CD14-positive monocyte (primary cell): ENCODE measurements around the gene DENND10. TPM values are rescaled to one million over a fixed set of nuclear protein-coding genes. Genes with fewer than 3 reads are reported as not detected.
A peak's percentile ranks its signal among the peaks of the same experiment; 100 is the strongest.

ENCODE experiments used
- DNase-seq, 3 donors: peaks; one replicate each; pipeline ENCODE4 v3.0.0-alpha.2; 2011 to 2022
- H2AFZ ChIP-seq: 2 replicates; pipeline ENCODE4 v1.6.0; 2012; ENCODE audit warnings: mild to moderate bottlenecking, low read depth, low read length, inconsistent platforms; ENCODE audit not compliant: insufficient read depth, poor library complexity, severe bottlenecking
- H3K27ac ChIP-seq, 2 donors: 1 replicate in 1 of 2; 2 replicates in 1 of 2; pipeline ENCODE4 v1.5.1; 2012 to 2013; ENCODE audit warnings: low read length in 2 of 2, control low read depth in 1 of 2, inconsistent platforms in 1 of 2, low read depth in 1 of 2, mild to moderate bottlenecking in 1 of 2
- H3K27me3 ChIP-seq, 2 donors: one replicate each; pipeline versions ENCODE4 v1.6.0 to v1.6.1; 2011 to 2013; ENCODE audit warnings: low read length in 2 of 2; ENCODE audit not compliant: control insufficient read depth in 2 of 2, insufficient read depth in 2 of 2
- H3K36me3 ChIP-seq, 2 donors: replicated peaks in 1 of 2; 1 replicate in 1 of 2; 2 replicates in 1 of 2; pipeline versions ENCODE4 v1.5.1 to v1.6.1; 2012 to 2013; ENCODE audit warnings: low read length in 2 of 2, control low read depth in 1 of 2, inconsistent platforms in 1 of 2, mild to moderate bottlenecking in 1 of 2; ENCODE audit not compliant: insufficient read depth in 2 of 2, control insufficient read depth in 1 of 2
- H3K4me1 ChIP-seq, 2 donors: 1 replicate in 1 of 2; 2 replicates in 1 of 2; pipeline versions ENCODE4 v1.5.1 to v1.6.1; 2012 to 2013; ENCODE audit warnings: low read length in 2 of 2, control low read depth in 1 of 2, inconsistent platforms in 1 of 2, mild to moderate bottlenecking in 1 of 2, moderate library complexity in 1 of 2; ENCODE audit not compliant: insufficient read depth in 2 of 2, control insufficient read depth in 1 of 2
- H3K4me2 ChIP-seq: replicated peaks from 2 replicates; pipeline ENCODE3; 2012; ENCODE audit warnings: low read length, moderate library complexity, mild to moderate bottlenecking; ENCODE audit not compliant: poor library complexity, severe bottlenecking; ENCODE audit errors: extremely low read depth
- H3K4me3 ChIP-seq, 3 experiments: fragments of 200-600 bp in 1 of 3; sonication (generic) in 1 of 3; replicated peaks in 1 of 3; 1 replicate in 2 of 3; 2 replicates in 1 of 3; pipeline ENCODE4 v1.5.1; 2011 to 2013; ENCODE audit warnings: low read length in 3 of 3, mild to moderate bottlenecking in 3 of 3, control low read depth in 2 of 3, low read depth in 2 of 3, inconsistent platforms in 1 of 3, moderate library complexity in 1 of 3
- H3K79me2 ChIP-seq: 2 replicates; pipeline ENCODE4 v1.6.0; 2012; ENCODE audit warnings: mild to moderate bottlenecking, control low read depth, inconsistent platforms, low read length, moderate library complexity; ENCODE audit not compliant: insufficient read depth
- H3K9ac ChIP-seq: 2 replicates; pipeline ENCODE4 v1.6.0; 2017; ENCODE audit warnings: low read length, mild to moderate bottlenecking; ENCODE audit not compliant: insufficient read depth, poor library complexity, severe bottlenecking
- H3K9me3 ChIP-seq, 2 donors: replicated peaks in 1 of 2; 1 replicate in 1 of 2; 2 replicates in 1 of 2; pipeline versions ENCODE4 v1.5.1 to v1.6.1; 2012 to 2013; ENCODE audit warnings: low read length in 2 of 2, control low read depth in 1 of 2; ENCODE audit not compliant: control insufficient read depth in 1 of 2, insufficient read depth in 1 of 2
- H4K20me1 ChIP-seq: 2 replicates; pipeline ENCODE4 v1.6.0; 2012; ENCODE audit warnings: mild to moderate bottlenecking, low read length, control low read depth, moderate library complexity; ENCODE audit not compliant: insufficient read depth
- H3K27ac Mint-ChIP-seq, 7 donors: one replicate each; pipeline ENCODE4 v1.8.0; 2020; ENCODE audit warnings: mild to moderate bottlenecking in 7 of 7, mixed read lengths in 7 of 7, moderate library complexity in 6 of 7, inconsistent platforms in 2 of 7
- H3K27me3 Mint-ChIP-seq, 3 donors: one replicate each; pipeline ENCODE4 v1.8.0; 2021 to 2022; ENCODE audit warnings: low read depth in 3 of 3, mild to moderate bottlenecking in 3 of 3, mixed read lengths in 3 of 3, moderate library complexity in 3 of 3, inconsistent platforms in 1 of 3
- H3K36me3 Mint-ChIP-seq, 2 donors: one replicate each; pipeline ENCODE4 v1.8.0; 2020; ENCODE audit warnings: mixed read lengths in 2 of 2, inconsistent platforms in 1 of 2, mild to moderate bottlenecking in 1 of 2
- H3K4me1 Mint-ChIP-seq: one replicate; pipeline ENCODE4 v1.8.0; 2020; ENCODE audit warnings: mild to moderate bottlenecking, mixed read lengths
- H3K4me3 Mint-ChIP-seq, 2 donors: one replicate each; pipeline ENCODE4 v1.8.0; 2020; ENCODE audit warnings: mild to moderate bottlenecking in 2 of 2, mixed read lengths in 2 of 2, moderate library complexity in 1 of 2
- H3K9me3 Mint-ChIP-seq, 7 donors: one replicate each; pipeline ENCODE4 v1.8.0; 2020 to 2022; ENCODE audit warnings: mixed read lengths in 7 of 7, mild to moderate bottlenecking in 6 of 7, moderate library complexity in 6 of 7, inconsistent platforms in 2 of 7
- CTCF ChIP-seq: fragments of 200-600 bp; IDR thresholded peaks from one replicate; pipeline ENCODE4 v1.8.0; 2022; ENCODE audit warnings: antibody characterized with exemption, mild to moderate bottlenecking
- WGBS: methylation state at CpG from one replicate; pipeline ENCODE4 v1.1.5; 2013; ENCODE audit warnings: missing lambda C conversion rate; ENCODE audit not compliant: insufficient coverage; 5-methylcytosine and 5-hydroxymethylcytosine counted together
- intact Hi-C, 2 donors: fragments of 100-400 bp; cut with micrococcal nuclease; formaldehyde crosslinking; loops; one replicate each; pipeline versions ENCODE4 v1.15.0 to v1.15.1; 2023
- polyA plus RNA-seq, 3 donors: library from polyadenylated mRNA; depleted of rRNA in 1 of 3; unstranded in 2 of 3; stranded (reverse) in 1 of 3; fragments of 300-500 nt in 2 of 3; fragments of >200 nt in 1 of 3; fragmentation: Illumina TruSeq in 2 of 3; gene quantifications; 1 replicate in 2 of 3; 2 replicates in 1 of 3; pipeline ENCODE4 v1.2.3, GENCODE V29; 2012 to 2021

The DENND10 gene
- polyA plus RNA-seq, 3 donors: 129 to 188 (median 141) TPM

- intact Hi-C loops: loop anchor here (5.0 kb wide), 1 partner anchor 37 kb away; no protein-coding TSS in a partner anchor
- H3K4me2 ChIP-seq: peak overlapping the region; percentile 33
- H3K27me3 Mint-ChIP-seq: peaks cover 0 to 3% (median 0%) of the 10 kb centered on the region in 3 donors
- H4K20me1 ChIP-seq: peaks cover 12% of the 10 kb centered on the region
- peaks cover 0 to 3% (median 0%) of the 10 kb centered on the region in 7 donors for H3K9me3 Mint-ChIP-seq
- no peaks in the 10 kb centered on the region for H3K27me3 ChIP-seq
- peak; percentile 40 to 69 (median 61) for DNase-seq
- WGBS: 18% methylated on average over 7 of the region's 11 CpGs
- H3K4me1 Mint-ChIP-seq: peaks cover 40% of the 10 kb centered on the region
- peaks cover 79% of the 10 kb centered on the region for H3K79me2 ChIP-seq
- H3K4me3 ChIP-seq: peak overlapping the region in 1 of 3 experiments; percentile 37
- H2AFZ ChIP-seq: no peak overlapping the region
- peak overlapping the region; percentile 21 to 78 for H3K4me3 Mint-ChIP-seq
- peak overlapping the region; percentile 46 to 74 for H3K27ac ChIP-seq
- no peak for TF ChIP-seq CTCF
- H3K9ac ChIP-seq: no peak overlapping the region
- H3K9me3 ChIP-seq: no peaks in the 10 kb centered on the region
- H3K27ac Mint-ChIP-seq: peak overlapping the region; percentile 74 to 90 (median 82)
- peaks cover 51 to 55% of the 10 kb centered on the region in 2 donors for H3K4me1 ChIP-seq
- H3K36me3 Mint-ChIP-seq: peaks cover 47 to 89% of the 10 kb centered on the region in 2 donors
- peaks cover 71 to 89% of the 10 kb centered on the region in 2 donors for H3K36me3 ChIP-seq
These were observed 10.1 kb downstream of the DENND10 start for GRCh38 chr10:119113751-119114732.

GRCh38 chr10:119115926-119116325, 12.0 kb downstream of the DENND10 start:
- peaks cover 46% of the 10 kb centered on the region for H3K4me1 Mint-ChIP-seq
- intact Hi-C loops: no loop called here
- peaks cover 74% of the 10 kb centered on the region for H3K79me2 ChIP-seq
- peaks cover 0 to 3% (median 0%) of the 10 kb centered on the region in 3 donors for H3K27me3 Mint-ChIP-seq
- no peaks in the 10 kb centered on the region for H3K27me3 ChIP-seq
- peak overlapping the region in 4 of 7 donors; percentile 10 to 81 (median 68) for H3K27ac Mint-ChIP-seq
- peaks cover 24% of the 10 kb centered on the region for H4K20me1 ChIP-seq
- H3K36me3 ChIP-seq: peaks cover 60 to 89% of the 10 kb centered on the region in 2 donors
- H3K9me3 ChIP-seq: no peaks in the 10 kb centered on the region
- peaks cover 0 to 3% (median 0%) of the 10 kb centered on the region in 7 donors for H3K9me3 Mint-ChIP-seq
- H2AFZ ChIP-seq: no peak overlapping the region
- no peak for DNase-seq
- peak overlapping the region in 1 of 2 donors; percentile 65 for H3K27ac ChIP-seq
- no peak for TF ChIP-seq CTCF
- H3K9ac ChIP-seq: no peak overlapping the region
- no peak overlapping the region for H3K4me3 Mint-ChIP-seq
- peaks cover 50 to 53% of the 10 kb centered on the region in 2 donors for H3K4me1 ChIP-seq
- no peak overlapping the region for H3K4me2 ChIP-seq
- 32% methylated on average over 6 of the region's 9 CpGs for WGBS
- H3K4me3 ChIP-seq: no peak overlapping the region
- peaks cover 42 to 92% of the 10 kb centered on the region in 2 donors for H3K36me3 Mint-ChIP-seq
